IPS DF 4.7 (cell line): Measurements from ENCODE around the gene PPP2R5C.
"Not testable (repeated sequence)": the region's sequence is repeated elsewhere in the genome, so short reads cannot be mapped to it uniquely, and the experiment has no call there.

Source experiments
- DNase-seq: peaks from one replicate; pipeline ENCODE4 v3.0.0-alpha.2; 2013; ENCODE audit warnings: low spot score; ENCODE audit errors: extremely low read depth

PPP2R5C gene

DNA sequence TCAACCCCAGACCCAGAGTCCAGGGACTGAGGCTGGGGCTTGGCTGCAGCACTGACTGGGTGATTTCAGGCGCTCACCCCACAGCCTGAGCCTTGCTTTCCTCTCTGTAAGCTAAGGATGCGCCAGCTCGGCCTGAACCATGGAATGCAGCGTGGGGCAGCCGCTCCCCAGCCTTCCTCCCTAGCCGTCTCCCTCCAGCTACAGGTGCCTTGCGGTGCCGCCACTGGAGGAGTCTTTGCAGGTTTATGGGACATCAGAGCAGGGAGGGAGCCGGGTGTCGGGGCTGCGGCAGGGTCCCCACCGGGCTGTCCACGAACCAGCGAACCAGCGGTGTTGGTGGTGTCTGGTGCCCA, 19.4 kb downstream of the PPP2R5C start:
- DNase-seq = no peak

DNA sequence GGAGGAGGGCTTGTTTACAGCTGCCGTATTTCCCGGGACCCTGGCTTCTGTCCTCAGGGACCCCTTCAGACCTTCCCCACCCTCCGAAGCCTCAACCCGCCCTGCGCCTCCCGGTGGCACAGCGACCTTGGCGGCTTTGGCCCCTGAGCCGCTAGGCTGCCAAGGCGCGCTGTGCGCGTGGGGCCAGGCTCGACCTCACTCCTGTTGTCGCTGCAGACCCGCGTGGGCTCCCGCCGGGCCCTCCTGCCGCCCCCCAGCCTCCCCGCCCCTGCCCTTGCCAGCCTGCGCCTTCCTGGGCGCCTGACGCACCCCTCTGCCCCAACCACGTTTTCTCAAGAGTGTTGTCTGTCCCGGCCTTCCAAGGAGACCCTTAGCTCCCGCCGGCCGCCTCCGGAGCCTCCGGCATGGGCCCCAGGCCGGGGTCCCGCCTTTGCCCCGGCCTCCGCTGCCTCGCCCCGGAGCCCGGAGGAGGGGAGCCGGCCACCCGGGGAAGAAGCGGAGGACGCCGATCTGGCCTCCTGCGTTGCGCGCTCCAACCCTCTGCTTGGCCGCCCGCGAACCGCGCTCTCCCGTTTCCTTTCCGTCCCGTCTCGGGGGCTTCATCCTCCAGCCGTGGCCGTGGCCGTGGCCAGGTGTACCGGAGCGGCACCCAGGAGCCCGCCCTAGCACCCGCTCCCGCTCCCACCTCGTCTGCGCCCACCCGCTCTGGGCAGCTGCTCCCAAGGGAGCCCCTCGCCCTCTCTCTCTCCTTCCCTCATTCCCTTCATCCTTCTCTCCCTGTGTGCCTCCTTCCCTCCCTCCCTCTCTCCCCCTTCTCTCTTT, 19.9 kb downstream of the PPP2R5C start:
- no peak for DNase-seq

DNA sequence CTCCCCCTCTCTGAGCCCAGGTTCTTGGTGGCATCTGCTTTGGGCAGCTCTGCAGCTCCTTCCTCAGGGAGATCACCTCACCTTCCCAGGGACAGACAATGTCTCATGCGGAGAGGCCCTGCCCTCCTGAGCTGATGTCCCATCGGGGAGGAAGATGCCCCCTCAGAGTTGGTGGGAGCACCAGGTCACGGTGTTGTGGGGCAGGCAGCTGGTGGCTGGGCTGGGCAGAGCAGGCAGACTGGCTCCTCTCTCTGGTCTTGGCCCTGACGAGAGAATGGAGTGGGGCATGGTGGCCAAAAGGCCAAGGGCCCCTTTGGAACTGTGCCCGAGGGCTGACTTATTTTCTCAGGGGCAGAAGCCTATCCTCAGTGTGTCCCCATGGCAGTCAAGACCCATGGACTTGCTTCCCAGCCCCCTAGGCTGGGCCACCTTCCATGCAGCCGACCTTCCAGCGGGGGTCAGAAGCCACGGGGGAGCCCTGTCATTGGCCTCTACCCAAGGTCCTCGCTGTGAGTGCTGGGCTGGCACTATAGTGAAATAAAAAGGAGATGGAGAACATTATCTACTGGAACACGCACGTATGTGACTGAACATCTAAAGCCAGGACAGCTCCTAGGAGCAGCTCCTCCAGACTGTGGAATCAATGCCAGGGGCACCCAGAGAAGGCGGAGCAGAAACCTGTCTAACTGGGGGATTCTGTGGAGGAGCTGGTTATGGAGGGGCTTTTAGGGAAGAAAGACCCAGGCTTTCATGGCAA, 21.9 kb downstream of the PPP2R5C start:
- DNase-seq = no peak

DNA sequence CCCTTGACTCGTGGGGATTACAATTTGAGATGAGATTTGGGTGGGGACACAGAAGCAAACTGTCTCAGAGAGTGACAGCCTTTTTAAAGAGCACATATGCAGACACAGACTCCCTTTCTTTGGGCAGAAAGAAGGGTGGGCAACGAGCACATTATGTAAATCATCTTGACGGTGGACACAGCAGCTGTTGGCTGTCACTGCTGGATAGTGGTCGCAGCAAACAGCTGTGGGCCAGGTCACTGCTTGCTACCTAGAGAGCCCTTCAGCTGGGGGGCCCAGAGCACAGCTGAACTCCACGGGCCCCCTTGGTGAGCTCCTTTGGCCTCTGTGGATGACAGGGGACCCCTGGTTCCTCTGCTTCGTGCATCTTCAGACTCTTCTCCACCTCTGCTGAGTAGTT, 23.1 kb downstream of the PPP2R5C start:
- DNase-seq = no peak

DNA sequence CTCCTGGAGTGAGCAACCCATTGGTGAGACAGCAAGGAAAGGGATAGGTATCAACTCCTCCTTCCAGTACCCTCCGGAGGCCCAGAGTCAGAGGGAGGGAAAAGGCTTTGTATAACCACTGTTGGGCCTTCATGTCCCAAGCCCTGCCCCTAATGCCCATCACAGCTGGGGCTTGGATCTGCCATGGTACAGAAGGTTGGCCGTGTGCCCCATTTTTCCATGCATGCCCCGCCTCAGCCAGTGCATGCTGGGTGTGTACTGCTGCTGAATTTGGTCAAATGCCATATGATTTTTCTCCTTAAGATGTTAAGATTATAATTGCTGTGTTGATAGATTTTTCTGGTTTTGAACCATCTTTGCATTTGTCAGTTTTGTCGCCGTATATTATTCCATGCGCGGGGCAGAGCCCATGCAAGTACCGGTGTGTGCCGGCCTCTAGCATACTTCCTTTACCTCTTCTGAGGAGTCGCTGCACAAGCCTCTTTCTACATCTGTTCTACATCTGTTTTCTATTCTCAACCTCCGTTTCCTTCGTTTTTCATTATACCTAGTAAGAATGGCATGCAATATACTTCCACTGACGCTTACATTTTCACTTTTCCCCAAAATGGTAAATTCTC, 26.6 kb downstream of the PPP2R5C start:
- no peak for DNase-seq

DNA sequence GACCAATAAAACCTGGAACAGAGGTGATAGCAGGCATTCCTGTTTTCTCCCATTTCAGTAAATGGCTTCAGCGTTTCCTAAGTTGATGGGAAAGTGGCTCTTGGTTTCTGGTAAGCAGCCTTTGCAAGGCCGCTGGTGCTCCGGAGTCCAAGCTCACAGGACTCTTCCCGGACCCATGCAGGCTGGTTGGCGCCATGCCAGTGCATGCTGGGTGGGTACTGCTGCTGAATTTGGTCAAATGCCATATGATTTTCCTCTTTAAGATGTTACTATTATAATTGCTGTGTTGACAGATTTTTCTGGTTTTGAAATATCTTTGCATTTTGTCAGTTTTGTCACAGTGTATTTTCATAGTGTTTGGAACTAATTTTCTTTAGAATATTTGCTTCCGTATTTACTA, 27.7 kb downstream of the PPP2R5C start:
- DNase-seq = no peak

DNA sequence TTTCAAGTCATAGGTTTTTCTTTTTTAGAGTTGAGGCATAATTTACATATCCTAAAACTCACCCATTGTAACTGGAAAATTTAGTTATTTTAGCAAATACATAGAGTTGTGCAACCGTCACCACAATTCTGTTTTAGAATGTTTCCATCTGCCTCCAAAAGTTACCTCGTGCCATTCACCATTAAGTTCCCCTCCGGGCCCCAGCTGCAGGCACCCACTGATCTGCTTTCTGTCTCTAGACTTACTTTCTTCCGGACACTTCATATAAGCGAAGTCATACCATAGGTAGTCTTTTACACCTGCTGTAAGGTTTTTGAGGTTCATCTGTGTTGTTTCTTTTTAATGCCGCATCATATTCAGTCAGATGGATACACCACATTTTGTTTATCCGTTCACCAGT, 28.7 kb downstream of the PPP2R5C start:
- DNase-seq = no peak

DNA sequence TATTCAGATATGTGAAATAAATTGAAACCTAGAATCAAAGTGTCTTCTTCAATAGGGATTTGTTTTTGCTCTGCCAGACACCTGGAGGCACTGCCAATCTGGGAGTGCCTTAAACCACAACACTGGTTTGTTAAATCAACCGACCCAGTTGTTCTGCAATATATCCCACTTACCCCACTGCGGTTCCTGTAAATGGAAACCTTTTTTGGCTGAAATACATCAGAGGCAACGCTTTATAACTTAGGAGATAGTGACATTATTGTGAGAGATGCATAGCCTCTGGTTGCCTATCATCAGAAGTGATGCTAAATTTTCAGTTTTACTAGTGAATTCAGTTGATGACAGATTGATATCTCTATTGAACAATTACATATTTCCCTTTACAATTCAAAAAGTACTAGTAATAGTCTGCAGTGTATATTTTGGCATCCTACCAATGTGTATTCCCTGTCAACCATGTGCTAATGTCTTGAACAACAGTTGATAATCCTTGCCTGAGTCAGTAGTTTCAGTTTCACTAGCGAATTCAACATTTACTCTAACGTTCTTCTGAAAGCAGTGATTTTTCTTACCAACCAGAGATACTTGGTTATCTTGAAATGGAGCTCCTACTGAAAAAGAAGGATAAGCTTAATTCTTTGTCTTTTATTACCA, 30.5 kb downstream of the PPP2R5C start:
- no peak for DNase-seq

DNA sequence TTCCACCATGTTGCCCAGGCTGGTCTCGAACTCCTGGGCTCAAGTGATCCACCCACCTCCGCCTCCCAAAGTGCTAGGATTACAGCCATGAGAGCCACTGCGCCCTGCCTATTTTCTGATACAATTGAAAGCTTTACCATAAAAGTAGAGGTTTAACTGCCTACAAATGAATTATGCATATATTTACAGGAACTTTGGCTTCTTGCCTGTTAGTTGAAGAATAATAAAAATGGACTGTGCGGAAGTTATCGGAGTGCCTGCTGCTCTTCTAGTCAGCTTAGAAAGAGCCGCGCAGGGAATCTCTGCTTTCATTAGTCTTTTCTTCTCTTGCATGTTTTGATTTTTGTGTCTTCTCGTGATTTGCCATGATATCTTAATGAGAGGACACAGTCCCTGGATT, 34.5 kb downstream of the PPP2R5C start:
- DNase-seq = no peak

DNA sequence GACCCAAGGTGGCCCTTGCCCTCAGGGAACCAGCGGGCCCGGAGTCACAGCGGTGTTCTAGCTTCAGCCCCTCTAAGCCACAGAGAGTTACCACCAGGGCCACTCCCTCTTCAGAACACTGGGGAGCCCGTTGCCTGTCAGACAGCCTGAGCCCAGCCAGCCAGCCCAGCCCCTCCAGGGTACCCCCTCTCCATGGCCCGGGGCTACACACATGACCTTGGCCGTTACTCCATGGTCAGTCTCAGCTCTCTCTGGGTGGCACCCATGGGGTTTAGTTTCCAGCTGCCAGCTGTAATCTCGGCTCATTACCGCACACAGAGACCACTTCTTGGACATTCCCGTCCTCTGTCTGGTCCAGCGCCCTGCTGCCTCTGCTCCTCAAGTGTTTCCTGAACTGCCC, 35.0 kb downstream of the PPP2R5C start:
- no peak for DNase-seq

DNA sequence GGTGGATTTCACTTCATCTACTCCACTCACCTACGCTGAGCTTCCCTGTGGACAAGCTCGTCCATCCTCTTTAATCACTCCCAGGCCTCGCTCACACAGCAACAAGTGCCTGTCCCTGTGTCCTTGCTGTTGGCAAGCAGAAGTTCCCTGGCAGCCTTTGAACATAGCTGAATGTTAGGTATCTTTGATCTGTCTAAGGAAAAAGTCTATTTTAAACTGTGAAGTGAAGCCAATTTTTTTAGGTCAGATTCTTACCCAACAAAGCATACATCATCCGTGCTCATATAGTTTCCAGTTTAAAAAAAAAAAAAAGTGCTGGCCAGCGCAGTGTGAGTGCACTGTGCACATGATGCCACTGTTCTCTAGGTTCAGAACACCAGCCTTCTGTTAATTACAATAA, 36.3 kb downstream of the PPP2R5C start:
- DNase-seq = no peak

DNA sequence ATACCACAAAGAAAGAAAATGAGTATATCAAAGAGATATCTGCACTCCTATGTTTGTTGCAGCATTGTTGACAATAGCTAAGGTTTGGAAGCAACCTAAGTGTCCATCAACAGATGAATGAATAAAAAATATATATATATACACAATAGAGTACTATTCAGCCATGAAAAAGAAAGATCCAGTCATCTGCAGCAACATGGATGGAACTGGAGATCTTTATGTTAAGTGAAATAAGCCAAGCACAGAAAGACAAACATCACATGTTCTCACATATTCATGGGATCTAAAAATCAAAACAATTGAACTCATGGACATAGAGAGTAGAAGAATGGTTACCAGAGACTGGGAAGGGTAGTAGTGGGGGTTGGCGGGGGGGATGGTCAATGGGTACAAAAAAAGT, 42.9 kb downstream of the PPP2R5C start:
- not testable (repeated sequence) for DNase-seq

DNA sequence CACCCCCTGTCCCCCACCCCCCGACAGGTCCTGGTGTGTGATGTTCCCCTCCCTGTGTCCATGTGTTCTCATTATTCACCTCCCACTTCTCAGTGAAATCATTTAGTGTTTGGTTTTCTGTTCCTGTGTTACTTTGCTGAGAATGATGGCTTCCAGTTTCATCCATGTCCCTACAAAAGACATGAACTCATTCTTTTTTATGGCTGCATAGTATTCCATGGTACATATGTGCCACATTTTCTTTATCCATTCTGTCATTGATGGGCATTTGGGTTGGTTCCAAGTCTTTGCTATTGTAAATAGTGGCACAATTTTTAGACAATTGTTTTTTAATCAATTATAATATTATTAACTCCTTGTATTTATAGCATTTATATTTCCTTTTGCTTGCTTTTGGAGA, 44.7 kb downstream of the PPP2R5C start:
- DNase-seq = not testable (repeated sequence)

DNA sequence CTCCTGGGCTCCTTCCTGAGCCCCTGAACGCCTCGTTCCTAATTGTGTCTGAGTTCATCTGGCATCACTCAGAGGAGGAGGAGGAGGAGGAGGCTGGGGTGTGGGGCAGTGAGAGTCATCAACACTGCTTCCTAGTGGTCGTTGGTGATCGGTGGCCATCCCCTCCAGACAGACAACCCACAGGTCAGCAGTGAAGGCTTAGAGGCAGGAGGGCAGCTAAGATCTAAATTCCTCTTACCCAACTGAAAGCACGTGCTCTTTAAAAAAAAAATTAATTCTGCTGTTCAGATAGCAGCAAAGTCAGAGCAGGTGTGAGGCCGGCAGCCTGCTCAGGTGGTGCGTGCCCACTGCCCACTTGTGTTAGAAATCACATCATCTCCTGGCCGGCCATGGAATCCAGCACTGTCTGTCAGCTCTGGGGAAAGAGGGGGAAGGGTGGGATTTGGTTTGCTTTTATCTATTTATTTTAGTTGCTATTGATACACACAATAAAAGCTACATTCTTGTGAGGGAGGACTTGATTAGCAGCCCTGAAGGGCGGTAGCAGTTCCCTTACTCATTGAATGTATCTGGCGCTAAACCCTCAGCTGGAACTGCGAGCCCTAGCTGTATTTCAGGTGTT, 46.6 kb downstream of the PPP2R5C start:
- DNase-seq = no peak

DNA sequence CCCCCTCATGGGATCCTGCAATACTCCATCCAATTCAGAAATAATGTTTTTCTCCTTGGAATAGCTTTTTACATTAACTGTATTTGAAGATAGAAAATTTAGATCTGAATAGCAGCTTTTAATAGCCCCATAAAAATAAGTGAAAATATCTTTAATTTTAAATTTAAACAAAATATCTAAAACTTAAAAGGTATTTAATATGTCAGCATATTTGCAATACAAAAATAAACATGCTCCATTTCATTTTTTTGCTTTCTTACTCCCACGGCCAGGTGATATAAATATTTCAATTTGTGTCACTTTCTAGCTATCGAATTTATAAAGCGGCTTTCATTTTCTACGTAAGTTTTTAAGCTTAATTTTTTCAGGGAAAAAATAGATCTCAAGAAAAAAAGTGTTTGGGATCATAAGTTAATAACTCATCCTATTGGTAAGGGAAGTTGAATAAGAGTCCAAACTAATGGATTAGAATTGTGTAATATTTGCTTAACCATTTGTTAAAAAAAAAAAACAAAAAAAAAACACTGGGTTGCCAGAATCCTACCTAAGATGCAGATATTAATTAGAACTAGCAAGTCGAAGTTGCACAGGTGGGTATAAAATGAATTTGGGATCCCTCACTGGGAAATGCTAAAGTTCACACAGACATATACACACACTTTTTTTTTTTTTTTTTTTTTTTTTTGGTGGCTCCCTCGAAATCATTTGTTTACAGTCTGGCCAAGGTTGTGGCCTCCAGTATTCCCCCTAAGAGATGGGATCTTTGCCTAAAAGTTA, 47.6 kb downstream of the PPP2R5C start:
- DNase-seq = no peak

DNA sequence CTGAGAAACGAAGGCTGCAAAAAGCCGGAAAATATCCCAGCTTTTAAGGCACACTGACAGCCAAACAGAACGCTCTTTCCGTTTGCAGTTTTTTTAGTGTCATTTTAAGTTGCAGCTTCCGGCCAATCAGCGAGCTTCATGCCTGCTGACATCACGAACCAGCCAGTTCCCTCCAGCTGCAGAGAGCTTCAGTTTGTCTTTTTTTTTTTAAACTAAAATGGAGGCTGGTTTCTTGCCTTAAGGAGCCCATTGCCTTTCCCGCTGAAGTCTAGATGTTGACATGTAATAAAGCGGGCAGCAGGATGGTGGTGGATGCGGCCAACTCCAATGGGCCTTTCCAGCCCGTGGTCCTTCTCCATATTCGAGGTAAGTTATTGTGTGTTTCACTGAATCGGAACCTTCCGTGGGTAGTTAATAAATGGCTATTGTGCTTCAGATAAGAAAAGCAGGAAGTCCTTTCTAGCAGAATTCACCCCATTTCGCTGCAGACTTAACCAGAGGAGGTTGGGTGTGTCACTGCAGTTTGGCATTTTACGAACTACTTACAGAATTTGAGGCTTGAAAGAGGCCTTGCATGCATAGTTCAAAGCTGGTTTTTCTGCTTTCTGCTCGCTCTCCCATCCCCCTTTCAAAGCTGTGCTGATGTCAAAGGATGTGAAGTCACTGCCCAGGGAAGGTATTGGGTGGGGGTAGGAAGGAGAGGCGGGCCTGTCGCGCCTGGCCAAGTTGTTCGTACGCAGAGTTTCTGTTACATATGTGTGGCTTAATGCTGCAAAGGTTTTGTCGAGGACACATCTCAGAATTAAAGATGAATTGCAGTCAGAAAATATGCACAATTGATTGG, 48.4 kb downstream of the PPP2R5C start:
- DNase-seq = peak; percentile 80

DNA sequence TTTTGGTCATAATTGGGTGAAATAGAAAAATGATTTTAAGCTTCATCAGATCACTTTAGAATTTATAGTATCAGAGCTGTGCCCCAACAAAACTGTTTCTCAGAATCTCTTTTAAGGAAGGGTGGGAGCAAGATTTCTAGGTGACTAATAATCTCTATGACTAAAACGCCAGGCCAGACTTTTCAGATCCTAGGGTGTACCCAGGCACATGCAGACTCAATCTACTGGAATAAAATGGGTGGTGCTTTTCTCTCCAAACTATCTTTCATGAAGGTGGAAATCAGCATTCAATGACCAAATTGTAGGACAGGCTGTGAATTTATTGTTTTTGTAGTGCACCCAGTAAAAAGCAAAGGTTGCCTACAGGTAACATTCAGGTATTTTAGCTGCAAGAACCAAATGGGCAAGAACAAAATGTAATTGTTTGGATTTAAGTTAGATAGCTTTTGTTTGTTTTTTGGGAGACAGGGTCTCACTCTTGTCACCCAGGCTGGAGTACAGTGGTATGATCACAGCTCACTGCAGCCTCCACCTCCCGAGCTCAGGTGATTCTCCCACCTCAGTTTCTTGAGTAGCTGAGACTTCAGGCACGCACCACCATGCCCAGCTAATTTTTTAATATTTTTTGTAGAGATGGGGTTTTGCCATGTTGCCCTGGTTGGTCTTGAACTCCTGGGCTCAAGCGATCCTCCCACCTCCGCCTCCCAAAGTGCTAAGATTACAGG, 49.5 kb downstream of the PPP2R5C start:
- DNase-seq = no peak

DNA sequence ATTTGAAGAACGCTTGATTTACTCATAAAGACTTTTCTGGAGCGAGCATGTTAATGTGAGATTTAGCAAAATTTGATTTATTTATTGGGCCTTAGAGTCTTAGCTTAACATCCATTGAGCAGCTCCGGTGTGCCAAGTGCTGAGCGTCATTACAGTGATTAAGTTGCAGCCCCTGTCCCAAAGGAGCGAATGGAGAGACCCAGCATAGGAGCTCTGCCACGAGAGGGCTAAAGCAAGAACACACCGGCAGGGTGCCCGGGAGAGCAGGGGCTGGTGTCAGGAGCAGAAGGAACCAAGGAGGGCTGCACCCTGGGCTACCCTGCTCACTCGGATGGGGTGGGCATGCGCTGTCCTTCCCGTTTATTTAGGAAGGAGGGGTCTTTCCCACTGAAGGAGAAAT, 50.6 kb downstream of the PPP2R5C start:
- DNase-seq = no peak

DNA sequence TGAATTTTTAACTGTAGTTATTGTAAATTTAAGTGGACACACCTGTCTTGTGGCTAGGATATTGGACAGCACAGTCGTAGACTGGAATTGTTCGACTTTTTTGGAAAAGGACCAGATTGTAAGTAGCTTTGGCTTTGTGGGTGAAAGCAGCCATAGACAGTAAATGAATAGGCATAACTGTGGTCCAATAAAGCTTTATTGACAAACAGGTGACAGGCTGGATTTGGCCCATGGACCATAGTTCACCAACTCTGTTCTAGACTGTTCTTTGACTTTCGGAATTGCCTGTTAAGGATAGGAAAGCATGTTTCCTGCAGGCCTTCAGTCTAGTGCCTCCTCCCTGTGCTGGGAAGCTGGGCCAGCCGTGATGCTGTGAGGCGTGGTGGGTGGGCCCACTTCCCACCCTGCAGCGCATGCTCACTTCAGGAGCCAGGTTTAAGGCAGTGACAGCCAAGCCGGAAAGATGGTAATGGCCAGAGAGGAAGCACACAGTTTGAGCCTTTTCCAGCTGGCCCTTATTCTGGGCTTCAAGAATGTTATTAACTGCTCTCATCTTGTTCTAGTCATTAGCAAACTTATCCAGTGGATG, 51.8 kb downstream of the PPP2R5C start:
- DNase-seq = no peak
